ENCODE results near the gene ITGAL.

The ITGAL gene

GRCh38 chr16:30548416-30549253 lies 76.1 kb downstream of the ITGAL start:
- peaks cover 0 to 4% of the 10 kb centered on the region in 2 donors for H3K36me3 ChIP-seq (ENCODE audit: control insufficient read depth in 2 of 2, insufficient read depth in 2 of 2, low read length in 2 of 2)
- H3K4me1 ChIP-seq (ENCODE audit: control insufficient read depth, insufficient read depth, low read length): no peaks in the 10 kb centered on the region
- no peak overlapping the region for H3K9ac ChIP-seq (ENCODE audit: low read length in 2 of 2)
- H3K9me3 ChIP-seq (ENCODE audit: control insufficient read depth in 2 of 2, low read length in 2 of 2): no peaks in the 10 kb centered on the region
- no peak overlapping the region for H3K4me3 ChIP-seq (ENCODE audit: low read length in 2 of 2)
- no peak overlapping the region for H3K27ac ChIP-seq (ENCODE audit: low read length)
- H3K27me3 ChIP-seq (ENCODE audit: control insufficient read depth in 1 of 2, insufficient read depth in 2 of 2, low read length in 2 of 2): no peaks in the 10 kb centered on the region

- H3K27ac ChIP-seq (ENCODE audit: low read length): no peak overlapping the region
These were observed 79.2 kb downstream of the ITGAL start for GRCh38 chr16:30551781-30552180.

GRCh38 chr16:30552956-30553355 lies 80.4 kb downstream of the ITGAL start:
- H3K27me3 ChIP-seq (ENCODE audit: control insufficient read depth in 1 of 2, insufficient read depth in 2 of 2, low read length in 2 of 2): no peaks in the 10 kb centered on the region
- H3K9ac ChIP-seq (ENCODE audit: low read length in 2 of 2): no peak overlapping the region
- peaks cover 9% of the 10 kb centered on the region for H3K4me1 ChIP-seq (ENCODE audit: control insufficient read depth, insufficient read depth, low read length)
- peaks cover 0 to 8% of the 10 kb centered on the region in 2 donors for H3K36me3 ChIP-seq (ENCODE audit: control insufficient read depth in 2 of 2, insufficient read depth in 2 of 2, low read length in 2 of 2)
- H3K4me3 ChIP-seq (ENCODE audit: low read length in 2 of 2): no peak overlapping the region
- H3K27ac ChIP-seq (ENCODE audit: low read length): no peak overlapping the region
- no peaks in the 10 kb centered on the region for H3K9me3 ChIP-seq (ENCODE audit: control insufficient read depth in 2 of 2, low read length in 2 of 2)

More at GRCh38 chr16:30551781-30552180, 79.2 kb downstream of the ITGAL start:
- no peaks in the 10 kb centered on the region for H3K4me1 ChIP-seq (ENCODE audit: control insufficient read depth, insufficient read depth, low read length)
- no peak overlapping the region for H3K9ac ChIP-seq (ENCODE audit: low read length in 2 of 2)
- no peak overlapping the region for H3K4me3 ChIP-seq (ENCODE audit: low read length in 2 of 2)
- no peaks in the 10 kb centered on the region for H3K27me3 ChIP-seq (ENCODE audit: control insufficient read depth in 1 of 2, insufficient read depth in 2 of 2, low read length in 2 of 2)
- H3K9me3 ChIP-seq (ENCODE audit: control insufficient read depth in 2 of 2, low read length in 2 of 2): no peaks in the 10 kb centered on the region
- H3K36me3 ChIP-seq (ENCODE audit: control insufficient read depth in 2 of 2, insufficient read depth in 2 of 2, low read length in 2 of 2): peaks cover 0 to 8% of the 10 kb centered on the region in 2 donors

GRCh38 chr16:30553393-30553899 lies 80.9 kb downstream of the ITGAL start:
- H3K4me1 ChIP-seq (ENCODE audit: control insufficient read depth, insufficient read depth, low read length): peaks cover 9% of the 10 kb centered on the region
- H3K4me3 ChIP-seq (ENCODE audit: low read length in 2 of 2): no peak overlapping the region
- no peaks in the 10 kb centered on the region for H3K27me3 ChIP-seq (ENCODE audit: control insufficient read depth in 1 of 2, insufficient read depth in 2 of 2, low read length in 2 of 2)
- no peaks in the 10 kb centered on the region for H3K9me3 ChIP-seq (ENCODE audit: control insufficient read depth in 2 of 2, low read length in 2 of 2)
- H3K9ac ChIP-seq (ENCODE audit: low read length in 2 of 2): no peak overlapping the region
- H3K36me3 ChIP-seq (ENCODE audit: control insufficient read depth in 2 of 2, insufficient read depth in 2 of 2, low read length in 2 of 2): peaks cover 0 to 8% of the 10 kb centered on the region in 2 donors
- no peak overlapping the region for H3K27ac ChIP-seq (ENCODE audit: low read length)

- Histone ChIP-seq H3K27ac (ENCODE audit: low read length) (no peak overlapping the region), H3K27me3 (ENCODE audit: control insufficient read depth in 1 of 2, insufficient read depth in 2 of 2, low read length in 2 of 2) (no peaks in the 10 kb centered on the region), H3K4me1 (ENCODE audit: control insufficient read depth, insufficient read depth, low read length) (peaks cover 13% of the 10 kb centered on the region), H3K4me3 (ENCODE audit: low read length in 2 of 2) (no peak overlapping the region), H3K36me3 (ENCODE audit: control insufficient read depth in 2 of 2, insufficient read depth in 2 of 2, low read length in 2 of 2) (peaks cover 0 to 8% of the 10 kb centered on the region in 2 donors), H3K9ac (ENCODE audit: low read length in 2 of 2) (no peak overlapping the region), H3K9me3 (ENCODE audit: control insufficient read depth in 2 of 2, low read length in 2 of 2) (no peaks in the 10 kb centered on the region)
These were observed 82.2 kb downstream of the ITGAL start for GRCh38 chr16:30554557-30555314.

- H3K9me3 ChIP-seq (ENCODE audit: control insufficient read depth in 2 of 2, low read length in 2 of 2): no peaks in the 10 kb centered on the region
- H3K4me3 ChIP-seq (ENCODE audit: low read length in 2 of 2): no peak overlapping the region
- H3K9ac ChIP-seq (ENCODE audit: low read length in 2 of 2): no peak overlapping the region
- peaks cover 13% of the 10 kb centered on the region for H3K4me1 ChIP-seq (ENCODE audit: control insufficient read depth, insufficient read depth, low read length)
- H3K27me3 ChIP-seq (ENCODE audit: control insufficient read depth in 1 of 2, insufficient read depth in 2 of 2, low read length in 2 of 2): no peaks in the 10 kb centered on the region
- peaks cover 0 to 8% of the 10 kb centered on the region in 2 donors for H3K36me3 ChIP-seq (ENCODE audit: control insufficient read depth in 2 of 2, insufficient read depth in 2 of 2, low read length in 2 of 2)
- H3K27ac ChIP-seq (ENCODE audit: low read length): no peak overlapping the region
These were observed 83.0 kb downstream of the ITGAL start for GRCh38 chr16:30555315-30556124.

- Histone ChIP-seq H3K36me3 (ENCODE audit: control insufficient read depth in 2 of 2, insufficient read depth in 2 of 2, low read length in 2 of 2) (peaks cover 0 to 8% of the 10 kb centered on the region in 2 donors), H3K4me1 (ENCODE audit: control insufficient read depth, insufficient read depth, low read length) (peaks cover 13% of the 10 kb centered on the region), H3K9ac (ENCODE audit: low read length in 2 of 2) (no peak overlapping the region), H3K27ac (ENCODE audit: low read length) (no peak overlapping the region), H3K4me3 (ENCODE audit: low read length in 2 of 2) (no peak overlapping the region), H3K27me3 (ENCODE audit: control insufficient read depth in 1 of 2, insufficient read depth in 2 of 2, low read length in 2 of 2) (no peaks in the 10 kb centered on the region), H3K9me3 (ENCODE audit: control insufficient read depth in 2 of 2, low read length in 2 of 2) (no peaks in the 10 kb centered on the region)
These were observed 83.6 kb downstream of the ITGAL start for GRCh38 chr16:30556125-30556473.

GRCh38 chr16:30557707-30557956 lies 85.1 kb downstream of the ITGAL start:
- Histone ChIP-seq H3K4me3 (ENCODE audit: low read length in 2 of 2) (peak overlapping the region; percentile 81 to 84), H3K27me3 (ENCODE audit: control insufficient read depth in 1 of 2, insufficient read depth in 2 of 2, low read length in 2 of 2) (no peaks in the 10 kb centered on the region), H3K9me3 (ENCODE audit: control insufficient read depth in 2 of 2, low read length in 2 of 2) (no peaks in the 10 kb centered on the region), H3K4me1 (ENCODE audit: control insufficient read depth, insufficient read depth, low read length) (peaks cover 16% of the 10 kb centered on the region), H3K9ac (ENCODE audit: low read length in 2 of 2) (peak overlapping the region; percentile 84 to 86), H3K27ac (ENCODE audit: low read length) (peak overlapping the region; percentile 91), H3K36me3 (ENCODE audit: control insufficient read depth in 2 of 2, insufficient read depth in 2 of 2, low read length in 2 of 2) (peaks cover 0 to 8% of the 10 kb centered on the region in 2 donors)

GRCh38 chr16:30557957-30558788 lies 85.6 kb downstream of the ITGAL start, which contains the start of gene ZNF764:
ZNF764 (minus strand) TSS chr16:30558374; CDS start chr16:30558182, 192 bp downstream.
- Histone ChIP-seq H3K9ac (ENCODE audit: low read length in 2 of 2) (peak within 1 kb of the TSS; percentile 84 to 86), H3K4me1 (ENCODE audit: control insufficient read depth, insufficient read depth, low read length) (peaks cover 16% of the 10 kb centered on the region), H3K4me3 (ENCODE audit: low read length in 2 of 2) (peak within 1 kb of the TSS; percentile 81 to 84), H3K27ac (ENCODE audit: low read length) (peak within 1 kb of the TSS; percentile 91), H3K27me3 (ENCODE audit: control insufficient read depth in 1 of 2, insufficient read depth in 2 of 2, low read length in 2 of 2) (no peaks in the 10 kb centered on the region), H3K36me3 (ENCODE audit: control insufficient read depth in 2 of 2, insufficient read depth in 2 of 2, low read length in 2 of 2) (peaks cover 0 to 4% of the 10 kb centered on the region in 2 donors), H3K9me3 (ENCODE audit: control insufficient read depth in 2 of 2, low read length in 2 of 2) (no peaks in the 10 kb centered on the region)
